GM18508 (cell line): ENCODE results near the gene ATF7IP2.
"Not testable (repeated sequence)": the region's sequence is repeated elsewhere in the genome, so short reads cannot be mapped to it uniquely, and the experiment has no call there.

Experiments used
- ATAC-seq: cut with Tn5 transposase; IDR thresholded peaks from one replicate; pipeline ENCODE4 v1.9.1; 2021; ENCODE audit warnings: moderate number of reproducible peaks; ENCODE audit not compliant: insufficient read depth, unreplicated experiment

The ATF7IP2 gene

DNA sequence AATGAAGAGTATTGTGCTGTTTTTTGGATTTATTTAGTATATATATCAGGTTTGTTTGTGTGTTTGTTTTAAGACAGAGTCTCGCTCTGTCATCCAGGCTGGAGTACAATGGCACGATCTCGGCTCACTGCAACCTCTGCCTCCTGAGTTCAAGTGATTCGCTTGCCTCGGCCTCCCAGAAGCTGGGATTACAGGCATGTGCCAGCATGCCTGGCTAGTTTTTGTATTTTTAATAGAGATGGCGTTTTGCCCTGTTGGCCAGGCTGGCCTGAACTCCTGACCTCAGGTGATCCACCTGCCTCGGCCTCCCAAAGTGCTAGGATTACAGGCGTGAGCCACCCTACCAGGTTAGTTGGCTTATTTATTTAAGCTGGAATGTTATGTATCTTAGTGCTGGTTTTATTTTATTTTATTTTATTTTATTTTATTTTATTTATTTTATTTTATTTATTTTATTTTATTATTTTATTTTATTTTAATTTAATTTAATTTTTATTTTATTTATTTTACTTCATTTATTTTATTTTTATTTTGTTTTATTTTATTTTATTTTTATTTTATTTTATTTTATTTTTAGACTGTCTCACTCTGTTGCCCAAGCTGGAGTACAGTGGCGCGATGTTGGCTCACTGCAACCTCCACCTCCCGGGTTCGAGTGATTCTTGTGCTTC lies 43.6 kb downstream of the ATF7IP2 start:
- ATAC-seq, result not testable (repeated sequence)

DNA sequence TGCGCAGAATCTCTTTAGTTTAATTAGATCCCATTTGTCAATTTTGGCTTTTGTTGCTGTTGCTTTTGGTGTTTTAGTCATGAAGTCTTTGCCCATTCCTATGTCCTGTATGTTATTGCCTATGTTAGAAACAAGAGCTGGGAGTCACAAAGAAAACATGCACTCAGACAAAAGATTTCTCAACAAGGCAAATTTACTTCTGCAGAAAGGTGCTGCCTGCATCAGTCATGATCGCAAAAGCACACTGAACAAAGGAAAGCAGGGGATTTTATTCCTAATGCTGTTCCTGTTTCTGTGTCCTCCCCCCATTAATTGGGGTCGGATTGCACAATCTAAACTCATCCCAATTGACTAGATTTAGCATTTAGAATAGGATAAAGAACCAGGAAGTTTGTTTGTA lies 55.9 kb downstream of the ATF7IP2 start:
- ATAC-seq, result no peak

DNA sequence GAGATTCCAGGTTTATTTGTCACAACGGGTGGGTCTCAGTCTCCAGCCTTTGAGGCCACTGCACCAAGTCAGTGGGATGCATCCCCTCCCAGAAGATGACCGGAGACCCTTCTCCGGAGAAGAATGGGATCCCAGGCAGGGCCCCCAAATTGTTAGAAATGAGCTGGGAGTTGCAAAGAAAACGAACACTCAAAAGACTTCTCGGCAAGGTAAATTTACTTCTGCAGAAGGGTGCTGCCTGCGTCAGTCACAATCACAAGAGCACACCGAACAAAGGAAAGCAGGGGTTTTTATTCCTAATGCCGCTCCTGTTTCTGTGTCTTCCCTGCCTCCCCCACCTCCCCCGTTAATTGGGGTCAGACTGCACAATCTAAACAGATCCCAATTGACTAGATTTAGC lies 61.4 kb downstream of the ATF7IP2 start:
- no peak for ATAC-seq

GRCh38 chr16:10452208-10453158 lies 66.6 kb downstream of the ATF7IP2 start:
- ATAC-seq, result not testable (repeated sequence)

GRCh38 chr16:10453159-10453510 lies 67.3 kb downstream of the ATF7IP2 start:
- ATAC-seq, result no peak

DNA sequence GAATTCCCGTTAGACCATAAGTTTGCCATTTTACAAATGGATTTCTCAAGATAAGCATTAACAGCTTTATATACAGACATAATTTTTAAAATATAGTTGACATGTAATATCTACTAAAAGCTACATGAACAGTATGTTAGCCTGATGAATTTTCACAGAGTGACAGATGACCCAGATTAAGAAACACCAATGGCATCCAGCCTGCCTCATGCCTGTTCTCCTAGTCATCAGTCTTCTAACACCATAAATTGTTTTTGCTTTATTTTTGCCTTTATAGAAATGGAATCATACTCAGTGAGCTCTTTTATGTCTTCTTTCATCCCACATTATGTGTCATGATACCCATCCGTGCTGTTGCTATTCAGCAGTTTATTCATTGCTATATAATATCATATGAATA lies 80.0 kb downstream of the ATF7IP2 start:
- ATAC-seq, result no peak

- no peak for ATAC-seq
These were observed 80.5 kb downstream of the ATF7IP2 start for GRCh38 chr16:10466313-10466712.

- no peak for ATAC-seq
These were observed 81.0 kb downstream of the ATF7IP2 start for GRCh38 chr16:10466861-10467260.

- ATAC-seq, result not testable (repeated sequence)
These were observed 90.8 kb downstream of the ATF7IP2 start for GRCh38 chr16:10476636-10477035.

DNA sequence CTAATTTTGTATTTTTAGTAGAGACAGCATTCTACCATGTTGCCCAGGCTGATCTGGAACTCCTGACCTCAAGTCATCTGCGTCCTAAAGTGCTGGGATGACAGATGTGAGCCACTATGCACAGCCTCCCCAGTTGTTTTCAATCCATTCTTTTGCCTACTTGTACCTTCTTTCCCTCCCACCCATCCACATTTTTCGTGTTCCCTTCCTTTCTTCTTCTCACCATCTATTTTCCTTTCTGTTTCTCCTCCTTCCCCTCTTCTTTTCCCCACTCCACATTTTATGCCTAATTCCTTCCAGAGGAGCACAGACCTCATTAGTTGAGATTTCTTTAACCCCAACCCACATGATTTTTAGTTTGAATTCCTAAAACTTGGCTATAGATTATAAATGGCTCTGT lies 94.3 kb downstream of the ATF7IP2 start:
- ATAC-seq, result no peak

DNA sequence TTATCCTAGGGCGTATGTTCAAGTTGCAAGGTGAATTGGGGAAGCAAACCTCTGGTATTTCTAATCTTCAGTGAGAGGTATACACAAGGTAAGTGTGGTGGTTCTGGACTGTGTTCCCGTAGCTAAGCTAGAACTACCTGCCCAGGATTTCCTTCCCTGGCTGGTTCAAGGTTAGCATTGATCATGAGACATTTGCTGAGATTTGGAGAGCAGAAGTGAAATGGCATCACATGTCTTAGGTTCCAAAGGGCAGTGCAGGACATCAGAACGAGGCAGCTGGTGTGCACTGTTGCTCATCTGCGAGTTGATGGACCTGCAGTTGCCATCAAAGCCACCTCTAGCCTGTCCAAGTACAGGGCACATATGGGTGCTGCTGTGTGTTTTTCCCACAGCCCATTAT lies 99.3 kb downstream of the ATF7IP2 start:
- ATAC-seq, result no peak

GRCh38 chr16:10485698-10486382 lies 100.0 kb downstream of the ATF7IP2 start:
- no peak for ATAC-seq

DNA sequence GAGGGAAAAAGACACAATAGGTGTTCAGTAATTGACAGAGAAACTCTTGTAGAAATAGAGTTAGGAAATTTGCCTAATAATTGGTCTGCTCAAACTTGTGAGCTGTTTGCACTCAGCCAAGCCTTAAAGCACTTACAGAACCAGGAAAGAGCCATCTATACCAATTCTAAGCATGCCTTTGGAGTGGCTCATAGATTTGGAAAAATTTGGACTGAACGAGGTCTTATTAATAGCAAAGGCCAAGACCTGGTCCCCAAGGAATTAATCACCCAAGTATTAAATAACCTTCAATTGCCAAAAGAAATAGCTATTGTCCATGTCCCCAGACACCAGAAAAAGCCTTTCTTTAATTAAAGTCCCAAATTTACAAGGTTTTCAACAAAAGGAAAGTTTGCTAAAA lies 104.3 kb downstream of the ATF7IP2 start:
- no peak for ATAC-seq

DNA sequence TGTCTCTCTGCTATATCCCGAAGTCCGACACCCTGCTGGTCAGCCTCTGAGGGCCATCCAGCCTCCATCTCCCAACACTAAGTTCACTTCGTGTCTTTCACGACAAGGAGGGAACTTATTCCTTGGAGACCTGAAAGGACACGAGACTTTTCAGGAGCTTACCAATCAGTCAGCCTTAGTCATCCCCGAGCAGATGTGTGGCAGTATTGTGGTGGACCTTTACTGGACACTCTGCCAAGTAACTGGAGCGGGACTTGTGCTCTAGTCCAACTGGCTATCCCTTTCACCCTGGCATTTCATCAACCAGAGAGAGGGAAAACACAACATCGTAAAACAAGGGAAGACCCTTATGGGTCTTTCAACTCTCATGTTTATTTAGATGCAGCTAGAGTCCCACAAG lies 107.4 kb downstream of the ATF7IP2 start:
- no peak for ATAC-seq

GRCh38 chr16:10494343-10495030 lies 108.6 kb downstream of the ATF7IP2 start:
- no peak for ATAC-seq

DNA sequence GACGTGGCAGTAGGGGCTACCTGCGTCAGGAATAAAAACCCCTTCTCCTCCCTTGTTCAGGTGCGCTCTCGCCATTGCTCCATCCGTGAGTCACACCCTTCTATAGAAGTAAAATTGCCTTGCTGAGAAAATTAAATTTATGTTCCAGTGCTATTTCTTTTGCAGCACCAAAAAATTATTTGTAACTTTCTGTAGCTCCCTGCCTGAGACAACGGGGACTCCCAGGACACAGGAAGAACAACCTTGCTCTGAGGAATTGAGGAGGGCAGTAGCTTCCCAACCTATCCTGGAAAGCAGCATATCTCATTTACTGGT lies 109.1 kb downstream of the ATF7IP2 start:
- no peak for ATAC-seq

- ATAC-seq, result no peak
These were observed 111.6 kb downstream of the ATF7IP2 start for GRCh38 chr16:10497132-10498101.

- ATAC-seq, result no peak
These were observed 114.7 kb downstream of the ATF7IP2 start for GRCh38 chr16:10500582-10500981.

DNA sequence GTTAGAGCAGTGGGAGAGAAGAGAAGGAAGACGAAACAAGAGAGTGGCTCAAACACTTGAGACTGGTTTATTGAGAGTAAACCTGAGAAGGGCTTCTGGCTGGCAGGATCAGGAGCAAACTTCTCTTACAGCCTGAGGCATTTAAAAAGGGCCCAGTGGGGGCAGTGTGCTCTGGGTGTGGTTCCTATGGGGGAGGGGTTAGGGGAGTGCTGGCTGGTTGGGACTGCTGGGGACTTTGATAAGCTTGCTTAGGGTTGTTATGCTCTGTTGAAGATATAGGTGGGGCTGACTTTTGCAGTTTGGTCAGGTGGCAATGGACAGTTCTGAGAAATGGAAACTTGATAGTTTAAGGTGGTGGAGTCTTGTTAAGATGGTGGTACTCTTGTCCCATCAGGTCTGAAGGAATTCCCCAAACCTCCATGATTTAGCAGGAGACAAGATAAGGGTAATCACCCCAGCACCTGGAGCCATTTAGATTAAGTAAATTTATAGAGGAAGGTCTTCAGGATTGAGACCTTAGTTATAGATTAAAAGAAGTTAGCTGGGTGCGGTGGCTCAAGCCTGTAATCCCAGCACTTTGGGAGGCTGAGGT lies 115.3 kb downstream of the ATF7IP2 start:
- ATAC-seq, result no peak
